Measurements from ENCODE around the gene F2RL3. TPM values are rescaled to one million over a fixed set of nuclear protein-coding genes. Genes with fewer than 3 reads are reported as not detected.

F2RL3 gene
- total RNA-seq, 2 donors from 2014 or later, result 1.6 to 2.1 TPM

Small RNA genes within 50 kb of the gene (small RNA-seq; reads per million reads assigned to genes)
- gene RN7SL823P (not detected), gene RN7SL835P (not detected)

Other genes starting within 250 kb of the F2RL3 start
- gene SMIM7, start 228.9 kb upstream of the F2RL3 start, total RNA-seq, result 10 to 100 TPM; 40.5 to 96.2 TPM
- gene TMEM38A, start 227.9 kb upstream of the F2RL3 start, total RNA-seq, result 1 to 10 TPM; 2.9 to 3.3 TPM
- 1 to 10 TPM; 1.6 TPM for gene NWD1, start 169.2 kb upstream of the F2RL3 start, total RNA-seq
- gene SIN3B, start 59.6 kb upstream of the F2RL3 start, total RNA-seq, result 10 to 100 TPM; 21.5 to 71.2 TPM
- 1 to 10 TPM; 2.0 to 5.2 TPM for gene CPAMD8, start 137.8 kb downstream of the F2RL3 start, total RNA-seq
- 1 to 10 TPM; 1.6 to 2.3 TPM for gene HAUS8, start 186.5 kb downstream of the F2RL3 start, total RNA-seq
- 10 to 100 TPM; 26.2 to 56.0 TPM for gene MYO9B, start 186.8 kb downstream of the F2RL3 start, total RNA-seq